Right renal pelvis (tissue), 4 donors: ENCODE results near the gene TEAD1. TPM values are rescaled to one million over a fixed set of nuclear protein-coding genes. Genes with fewer than 3 reads are reported as not detected.

Experiments
- DNase-seq, 4 donors: peaks; one replicate each; pipeline ENCODE4 v3.0.0-alpha.2; 2013; ENCODE audit warnings: low read depth in 4 of 4, low spot score in 3 of 4, missing footprints in 1 of 4
- polyA plus RNA-seq, 4 donors: library from polyadenylated mRNA; unstranded; fragments of 120-200 nt; gene quantifications; one replicate each; pipeline ENCODE4 v1.2.1, GENCODE V29; 2013; ENCODE audit not compliant: insufficient read length in 4 of 4

TEAD1 gene
- polyA plus RNA-seq, 4 donors, result 79.7 to 89.2 (median 87.6) TPM

GRCh38 chr11:12684816-12685215 lies 10.6 kb downstream of the TEAD1 start:
- DNase-seq, result no peak

DNA sequence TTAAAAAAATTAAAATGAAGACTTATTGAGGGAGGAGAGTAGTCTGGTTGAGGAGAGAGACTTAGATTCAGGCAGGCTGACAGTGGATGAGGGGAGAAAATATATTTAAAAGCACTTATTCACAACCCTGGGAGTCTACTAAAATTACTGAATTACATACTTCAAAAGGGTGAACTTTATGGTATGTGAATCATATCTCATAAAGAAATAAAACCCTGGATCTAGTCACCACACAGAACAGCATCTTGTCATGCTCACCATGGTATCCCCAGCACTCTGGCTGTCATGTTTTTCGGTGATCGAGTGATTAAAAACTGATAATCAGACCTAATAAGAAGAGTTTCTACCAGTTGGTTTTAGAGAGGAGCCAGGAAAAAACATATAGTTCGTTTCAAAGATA lies 11.0 kb downstream of the TEAD1 start:
- no peak for DNase-seq

GRCh38 chr11:12686246-12687060 lies 12.2 kb downstream of the TEAD1 start:
- no peak for DNase-seq

DNA sequence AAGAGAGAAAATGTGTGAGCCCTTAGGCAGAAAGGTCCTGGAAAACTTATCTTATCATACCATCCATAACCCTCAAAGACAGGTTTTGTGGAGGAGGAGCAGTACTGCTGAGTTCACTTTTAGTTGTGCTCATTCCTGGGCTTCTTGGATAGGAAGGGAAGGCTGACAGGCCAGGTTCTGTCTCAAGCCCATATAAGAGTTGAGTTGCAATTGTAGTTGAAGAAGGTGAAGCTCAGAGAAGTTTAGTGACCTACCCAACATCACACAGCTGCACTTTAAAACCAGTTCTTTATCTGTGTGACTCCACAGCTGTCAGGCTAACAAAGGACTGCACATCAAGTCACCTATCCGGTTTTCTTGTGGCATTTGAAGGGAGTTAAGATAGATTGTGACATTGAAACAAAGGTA lies 13.0 kb downstream of the TEAD1 start:
- no peak for DNase-seq

DNA sequence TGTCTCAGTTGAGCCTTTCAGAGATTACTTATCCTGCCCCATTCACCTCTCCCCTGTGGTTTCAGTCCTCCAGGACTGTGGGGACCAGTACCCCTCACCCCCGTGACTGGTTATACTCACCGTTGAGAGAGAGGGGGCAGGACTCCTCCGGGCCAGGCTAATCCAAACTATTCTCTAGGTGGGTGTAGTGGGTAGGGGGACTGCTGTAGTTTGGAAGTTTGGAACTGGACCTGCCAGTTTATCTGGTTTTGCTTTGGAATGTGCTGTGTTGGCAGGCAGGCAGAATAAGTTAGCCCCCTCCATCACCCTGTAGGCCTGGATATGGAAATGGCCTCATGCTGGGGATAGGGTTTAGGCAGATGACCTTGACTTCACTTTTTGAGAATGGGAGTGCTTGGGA lies 13.5 kb downstream of the TEAD1 start:
- DNase-seq, result no peak

GRCh38 chr11:12689029-12689755 lies 15.0 kb downstream of the TEAD1 start:
- DNase-seq, result no peak

GRCh38 chr11:12690663-12691062 lies 16.4 kb downstream of the TEAD1 start:
- no peak for DNase-seq

DNA sequence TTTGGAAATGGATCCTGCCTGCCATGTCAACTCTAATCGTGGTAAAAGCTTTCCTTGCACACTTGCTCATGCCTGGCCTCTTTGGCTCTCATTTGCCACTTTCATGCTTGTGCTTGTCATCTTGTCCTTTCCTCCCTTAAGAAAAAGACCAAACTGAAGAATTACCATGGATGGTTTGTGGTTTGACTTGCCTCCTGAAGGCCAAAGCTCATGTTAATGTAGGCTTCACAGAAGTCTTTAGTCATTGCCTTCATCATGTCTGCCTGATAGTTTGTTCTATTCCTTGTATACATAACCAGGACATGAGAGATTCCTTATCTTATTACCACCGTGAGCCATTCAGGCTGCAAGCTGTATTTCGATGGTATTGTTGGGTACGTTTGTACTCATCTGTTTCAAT lies 17.3 kb downstream of the TEAD1 start:
- no peak for DNase-seq

- peak; percentile 76 to 92 (median 88) for DNase-seq
Observed at GRCh38 chr11:12692229-12693075, 18.2 kb downstream of the TEAD1 start.

DNA sequence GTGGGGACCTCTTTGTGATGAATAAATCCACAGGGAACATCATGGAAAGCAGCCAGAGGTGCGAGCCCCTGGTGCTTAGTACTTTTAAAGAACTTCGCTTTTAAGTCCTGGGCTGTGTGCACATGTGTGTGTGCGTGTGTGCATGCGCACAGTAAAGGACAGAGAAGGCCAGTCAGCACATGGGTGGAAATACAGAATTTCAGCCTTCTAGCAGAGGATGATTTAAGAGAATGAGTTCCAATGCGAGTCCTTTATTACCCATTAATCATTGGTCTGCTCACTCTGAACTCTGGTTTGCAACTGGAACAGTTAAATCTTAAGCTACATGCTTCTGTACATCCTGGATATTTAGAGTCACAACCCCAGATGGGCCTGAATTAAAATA lies 18.9 kb downstream of the TEAD1 start:
- DNase-seq, result no peak

- no peak for DNase-seq
Observed at GRCh38 chr11:12693479-12694182, 19.4 kb downstream of the TEAD1 start.

GRCh38 chr11:12694183-12694531 lies 19.9 kb downstream of the TEAD1 start:
- no peak for DNase-seq

DNA sequence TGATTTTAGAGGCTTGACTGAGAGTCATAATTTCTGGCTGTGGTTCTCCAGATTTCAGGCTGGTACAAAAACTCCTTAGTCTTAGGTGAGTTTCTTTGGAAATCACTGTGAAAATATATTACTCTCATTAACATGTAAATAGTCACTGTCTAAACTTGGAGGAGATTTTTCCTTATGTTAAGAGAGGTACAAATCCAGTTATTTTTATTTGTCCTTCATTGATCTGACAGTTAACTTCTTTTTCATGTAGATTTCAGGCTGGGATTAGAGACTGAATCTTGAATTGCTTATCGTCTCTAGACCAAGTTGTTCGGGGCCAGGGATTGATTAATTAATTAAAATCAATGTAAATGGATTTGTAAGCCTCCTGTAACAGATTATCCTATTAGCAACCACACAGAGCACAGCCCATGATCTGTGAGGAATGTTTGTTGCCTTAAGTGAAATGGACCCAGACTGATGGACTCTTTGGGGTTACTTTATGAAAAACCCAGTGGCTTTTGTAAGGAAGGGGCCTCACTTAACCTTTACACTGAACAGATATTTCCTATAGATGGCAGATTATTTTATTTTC lies 21.1 kb downstream of the TEAD1 start:
- no peak for DNase-seq

DNA sequence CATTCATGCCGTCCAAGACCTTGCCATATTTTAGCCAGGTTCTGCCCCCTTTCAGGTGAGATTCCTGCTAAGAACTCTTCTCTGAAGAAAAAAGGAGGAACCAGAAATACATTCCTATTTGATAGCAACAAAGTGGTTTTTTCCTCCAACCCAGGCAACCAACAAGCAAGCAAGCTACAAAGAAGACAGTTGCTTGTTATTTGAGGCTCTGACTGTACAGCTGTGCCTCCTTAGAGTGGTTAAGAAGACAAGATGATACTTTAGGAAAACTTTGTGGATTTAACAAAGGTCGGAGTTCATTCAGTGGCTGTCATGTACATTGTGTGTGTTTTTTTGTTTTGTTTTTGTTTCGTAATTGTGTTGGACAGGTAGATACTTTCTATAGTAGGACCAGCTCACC lies 21.7 kb downstream of the TEAD1 start:
- no peak for DNase-seq

DNA sequence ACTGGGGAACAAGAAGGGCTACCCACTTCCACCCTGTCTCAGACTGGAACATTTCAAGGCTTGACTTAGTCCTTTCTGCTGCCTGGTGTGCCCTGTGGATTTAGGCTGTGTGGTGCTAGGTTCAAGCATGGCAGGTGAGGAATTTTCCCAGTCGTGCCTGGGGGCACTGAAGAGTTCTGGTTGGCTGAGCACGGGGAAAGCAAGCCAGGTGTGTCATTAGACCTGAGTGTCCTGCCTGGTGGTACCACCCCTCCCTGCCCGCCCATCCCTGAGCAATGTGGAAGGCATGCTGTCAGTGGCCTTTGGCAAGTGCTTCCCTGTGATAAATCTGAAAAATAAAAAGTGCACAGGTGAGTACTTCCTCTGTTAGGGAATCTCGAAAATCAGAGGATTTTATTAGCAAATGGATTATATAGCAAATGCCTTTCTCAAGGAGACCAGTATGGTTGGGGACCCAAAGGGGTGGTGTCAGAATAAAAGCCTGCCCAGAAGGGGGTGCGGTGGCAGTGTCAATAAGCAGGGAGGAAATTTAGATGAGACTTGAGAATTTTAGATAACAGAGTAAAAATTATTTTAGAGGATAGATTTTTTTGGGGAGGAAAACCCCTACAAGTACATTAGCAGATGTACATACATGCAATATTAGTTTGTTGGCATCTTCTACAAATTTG lies 22.8 kb downstream of the TEAD1 start:
- no peak for DNase-seq

DNA sequence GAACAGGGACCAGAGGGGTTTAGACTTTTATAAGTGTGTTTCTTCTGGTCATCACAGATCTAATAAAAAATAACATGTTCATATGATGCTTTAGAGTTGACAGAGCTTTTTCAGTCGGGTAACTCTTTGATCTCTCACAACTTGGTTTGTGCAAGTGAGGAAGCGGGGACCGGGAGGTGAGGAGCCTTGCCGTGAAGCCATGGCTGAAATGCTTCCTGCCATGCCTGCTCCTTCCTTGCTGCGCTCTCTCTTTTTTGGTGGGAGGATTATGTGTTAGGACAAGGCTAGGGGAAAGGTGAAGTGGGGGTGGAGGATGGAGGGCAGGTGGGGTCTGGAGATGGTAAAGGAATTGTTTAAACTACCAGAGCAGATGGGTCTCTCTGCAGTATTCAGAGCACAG lies 23.8 kb downstream of the TEAD1 start:
- DNase-seq, result no peak

DNA sequence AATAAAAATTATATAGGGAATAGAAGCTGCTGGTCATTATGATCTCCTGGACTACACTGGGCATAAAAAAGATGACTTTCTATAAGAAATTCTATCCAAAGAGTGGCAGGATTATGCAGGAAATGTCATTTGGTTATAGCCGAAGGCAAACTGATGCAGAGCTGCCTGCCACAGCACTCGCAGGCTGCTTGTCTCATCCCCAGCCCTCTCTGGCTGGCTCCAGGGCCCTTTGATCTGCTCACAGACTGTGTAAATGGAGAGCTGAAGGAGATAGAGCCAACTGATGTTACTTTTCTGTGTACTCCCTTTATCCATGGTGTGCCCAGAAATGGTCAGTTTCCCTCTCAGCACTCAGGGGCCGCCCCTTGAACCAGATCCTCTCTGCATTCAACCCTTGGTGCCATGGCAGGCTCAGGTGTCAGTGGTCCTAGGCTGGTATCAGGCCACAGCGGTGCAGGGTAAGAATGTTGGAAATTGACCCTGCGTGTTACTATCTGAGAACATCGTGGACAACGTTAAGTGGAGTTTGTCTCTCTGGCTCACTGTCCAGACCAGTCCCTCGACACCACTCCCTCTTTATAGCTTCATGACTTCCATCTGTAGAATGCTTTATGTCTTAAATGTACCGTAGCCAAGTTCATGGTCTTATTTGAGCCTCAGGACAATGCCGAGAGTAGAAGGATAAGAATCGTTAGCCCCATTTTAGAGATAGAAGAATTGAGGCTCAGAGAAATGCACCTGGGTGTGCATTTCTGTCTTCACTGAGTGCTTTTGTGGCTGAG lies 27.8 kb downstream of the TEAD1 start:
- no peak for DNase-seq

DNA sequence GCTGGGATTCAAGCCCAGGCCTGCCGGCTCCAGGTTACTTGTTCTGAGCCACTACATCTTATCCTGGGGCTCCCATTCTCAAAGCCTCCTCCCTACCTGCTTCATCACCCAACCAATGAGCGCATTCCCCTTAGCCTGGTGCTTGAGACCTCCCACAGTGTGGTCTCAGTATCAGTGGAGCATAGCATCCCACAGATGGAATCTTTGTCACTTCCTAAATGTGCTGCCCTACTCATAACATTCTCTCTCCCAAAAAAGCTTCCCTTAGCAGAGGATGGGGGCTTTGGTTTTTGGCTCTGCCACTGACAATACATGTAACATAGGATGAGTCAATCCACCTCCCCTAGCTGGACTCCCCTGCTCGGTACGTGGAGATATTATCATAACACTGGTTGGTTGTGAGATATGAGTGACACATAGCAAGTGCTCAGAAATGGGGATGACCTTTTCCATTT lies 28.8 kb downstream of the TEAD1 start:
- DNase-seq, result no peak

DNA sequence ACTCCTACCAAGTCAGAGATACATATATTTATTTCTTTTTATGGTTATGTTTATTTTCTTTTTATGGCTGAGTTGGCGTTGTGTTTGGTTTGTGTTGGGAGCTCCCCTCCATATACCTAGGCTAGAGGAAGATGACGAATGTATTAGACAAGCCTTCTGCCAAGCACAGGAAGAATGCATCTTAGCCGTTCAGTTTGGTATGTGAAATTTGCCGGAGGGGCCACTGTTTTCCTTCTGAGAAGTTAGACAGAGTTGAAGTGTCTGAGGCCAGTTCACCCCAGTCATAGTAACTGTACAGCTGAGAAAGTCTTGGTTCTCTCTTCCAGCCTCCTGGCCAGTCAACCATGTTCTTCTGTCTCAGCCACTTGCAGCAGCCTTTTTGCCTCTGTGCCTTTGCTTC lies 29.8 kb downstream of the TEAD1 start:
- no peak for DNase-seq
